Activated T-helper 9 cell treated with anti-CD3 and anti-CD28 coated beads, Interleukin-2, amount 50 U/mL, for 16 hours (primary cell): ENCODE measurements around the gene RIC3.

Experiments
- DNase-seq: peaks from one replicate; pipeline ENCODE4 v3.0.0-alpha.2; 2020; ENCODE audit warnings: low read depth

The RIC3 gene, protein sequence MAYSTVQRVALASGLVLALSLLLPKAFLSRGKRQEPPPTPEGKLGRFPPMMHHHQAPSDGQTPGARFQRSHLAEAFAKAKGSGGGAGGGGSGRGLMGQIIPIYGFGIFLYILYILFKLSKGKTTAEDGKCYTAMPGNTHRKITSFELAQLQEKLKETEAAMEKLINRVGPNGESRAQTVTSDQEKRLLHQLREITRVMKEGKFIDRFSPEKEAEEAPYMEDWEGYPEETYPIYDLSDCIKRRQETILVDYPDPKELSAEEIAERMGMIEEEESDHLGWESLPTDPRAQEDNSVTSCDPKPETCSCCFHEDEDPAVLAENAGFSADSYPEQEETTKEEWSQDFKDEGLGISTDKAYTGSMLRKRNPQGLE

DNA sequence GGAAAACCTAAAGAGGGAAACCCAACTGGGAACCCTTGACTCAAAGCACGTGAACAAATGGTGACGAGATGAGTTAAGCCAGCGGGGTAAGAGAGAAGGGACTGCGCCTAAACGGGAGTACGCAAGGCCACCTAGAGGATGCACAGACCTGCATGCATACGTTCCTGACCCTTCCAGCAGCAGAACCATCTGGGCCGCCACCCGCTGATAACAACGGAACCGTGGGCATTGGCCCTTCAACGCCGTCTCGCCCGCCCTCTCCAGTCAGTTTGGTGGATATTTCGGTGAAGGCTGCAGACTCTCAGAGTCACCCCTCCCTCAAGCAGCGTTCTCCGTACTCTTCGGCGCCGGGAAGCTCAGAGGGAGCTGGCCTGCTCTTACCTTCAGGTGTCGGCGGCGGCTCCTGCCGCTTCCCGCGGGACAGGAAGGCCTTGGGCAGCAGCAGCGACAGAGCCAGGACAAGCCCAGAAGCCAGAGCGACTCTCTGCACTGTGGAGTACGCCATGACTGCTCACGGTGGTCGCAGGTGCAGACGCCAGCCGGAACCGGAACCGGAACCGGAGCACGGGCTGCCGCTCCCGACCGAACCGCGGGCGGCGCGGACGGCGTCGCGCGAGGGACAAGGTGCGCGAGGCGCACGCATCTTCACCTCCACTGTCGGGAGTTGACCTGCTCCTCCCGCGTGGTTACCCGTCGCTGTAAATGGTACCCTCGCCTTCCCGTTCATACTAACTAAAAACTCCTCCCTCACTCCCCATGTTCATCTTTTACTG lies at the start of gene RIC3:
Gene RIC3, minus strand, starts transcription at position 541 of the 773 bp plus-strand sequence. Its CDS starts 36 bp downstream, at position 505.
- peak; percentile 21 for DNase-seq

DNA sequence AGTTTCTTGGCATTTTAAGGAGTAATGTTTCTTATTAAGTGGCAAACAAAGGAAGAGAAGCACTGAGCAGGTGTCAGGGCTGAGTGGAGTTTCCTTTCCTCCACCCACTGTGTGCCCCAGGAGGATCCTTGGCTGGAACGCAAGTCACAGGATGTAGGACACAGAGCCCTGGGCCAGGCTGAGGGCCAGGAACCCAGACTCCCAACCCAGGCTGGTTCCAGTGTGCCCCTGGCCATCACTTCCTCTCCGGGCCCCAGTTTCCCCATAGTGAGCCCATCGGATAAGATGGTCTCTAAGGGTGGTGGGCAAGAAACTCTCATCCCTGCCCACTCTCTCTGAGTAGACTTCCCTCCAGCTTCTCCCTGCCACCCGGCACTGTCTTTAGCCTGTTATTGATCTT lies 49.6 kb upstream of the RIC3 start:
- DNase-seq: no peak

- no peak for DNase-seq
Observed at GRCh38 chr11:8217926-8218325, 49.1 kb upstream of the RIC3 start.

DNA sequence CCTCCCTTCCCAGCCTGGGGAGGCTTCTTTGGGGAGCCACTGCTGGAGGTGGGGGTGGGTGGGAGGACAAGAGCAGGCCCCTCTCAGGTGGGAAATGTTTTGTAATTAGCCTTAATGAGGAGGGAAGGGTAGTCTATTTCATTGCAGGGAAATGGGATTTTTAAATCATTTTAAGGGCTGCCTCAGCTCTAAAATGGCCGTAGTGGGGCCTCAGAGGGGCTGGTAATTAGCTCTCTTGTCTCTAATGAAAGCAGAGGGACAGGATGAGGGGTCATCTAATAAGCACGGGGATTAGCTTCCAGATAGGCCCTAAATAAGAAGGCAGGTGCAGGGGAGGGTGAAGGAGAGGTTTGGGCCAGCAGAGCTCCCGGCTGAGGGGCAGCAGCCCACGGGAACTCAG lies 48.3 kb upstream of the RIC3 start:
- no peak for DNase-seq

- no peak for DNase-seq
Observed at GRCh38 chr11:8213376-8213775, 44.6 kb upstream of the RIC3 start.

GRCh38 chr11:8209208-8209807 lies 40.5 kb upstream of the RIC3 start:
- no peak for DNase-seq

DNA sequence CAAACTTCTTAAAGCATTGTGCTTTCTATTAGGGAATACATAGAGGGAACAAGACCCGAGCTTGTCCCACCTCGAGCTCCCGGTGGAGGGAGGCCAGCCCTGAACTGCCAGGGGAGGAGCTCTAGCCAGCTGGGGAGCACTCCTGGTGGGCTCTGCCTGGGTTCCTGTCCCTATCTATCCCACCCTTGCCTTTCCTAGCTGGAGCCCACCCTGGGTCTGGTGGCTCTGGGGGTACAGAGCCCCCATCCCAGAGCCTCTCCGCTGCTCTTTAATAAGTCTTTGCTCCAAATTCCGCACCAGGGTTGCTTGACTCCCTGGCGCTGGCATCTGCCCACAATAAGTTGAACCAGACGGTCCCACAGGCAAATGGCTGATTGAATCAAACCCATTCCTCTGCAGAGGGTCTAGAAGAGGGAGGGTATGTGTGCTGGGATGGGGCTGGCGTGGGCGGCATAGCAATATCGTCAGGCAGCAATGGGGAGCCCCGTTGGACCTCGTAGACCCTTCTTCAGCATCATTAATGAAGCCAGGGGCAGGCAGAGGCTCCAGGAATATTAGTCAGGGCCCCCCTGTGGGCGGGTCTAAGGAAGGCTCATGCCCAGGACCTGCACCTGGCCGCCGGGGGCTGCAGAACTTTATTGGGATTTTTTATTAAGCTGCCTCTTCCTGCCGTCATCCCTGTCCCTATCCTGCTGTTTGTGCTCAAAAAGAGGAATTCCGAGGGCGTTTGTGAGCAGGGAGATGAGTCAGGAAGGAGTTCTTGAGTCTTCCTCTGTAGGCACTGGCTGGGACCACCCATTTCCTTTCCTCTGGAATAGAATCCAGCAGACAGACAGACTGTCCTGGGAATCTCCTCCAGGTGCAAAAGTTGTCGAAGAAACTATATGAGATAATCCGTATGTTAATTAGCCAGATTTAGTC lies 38.5 kb upstream of the RIC3 start:
- no peak for DNase-seq

DNA sequence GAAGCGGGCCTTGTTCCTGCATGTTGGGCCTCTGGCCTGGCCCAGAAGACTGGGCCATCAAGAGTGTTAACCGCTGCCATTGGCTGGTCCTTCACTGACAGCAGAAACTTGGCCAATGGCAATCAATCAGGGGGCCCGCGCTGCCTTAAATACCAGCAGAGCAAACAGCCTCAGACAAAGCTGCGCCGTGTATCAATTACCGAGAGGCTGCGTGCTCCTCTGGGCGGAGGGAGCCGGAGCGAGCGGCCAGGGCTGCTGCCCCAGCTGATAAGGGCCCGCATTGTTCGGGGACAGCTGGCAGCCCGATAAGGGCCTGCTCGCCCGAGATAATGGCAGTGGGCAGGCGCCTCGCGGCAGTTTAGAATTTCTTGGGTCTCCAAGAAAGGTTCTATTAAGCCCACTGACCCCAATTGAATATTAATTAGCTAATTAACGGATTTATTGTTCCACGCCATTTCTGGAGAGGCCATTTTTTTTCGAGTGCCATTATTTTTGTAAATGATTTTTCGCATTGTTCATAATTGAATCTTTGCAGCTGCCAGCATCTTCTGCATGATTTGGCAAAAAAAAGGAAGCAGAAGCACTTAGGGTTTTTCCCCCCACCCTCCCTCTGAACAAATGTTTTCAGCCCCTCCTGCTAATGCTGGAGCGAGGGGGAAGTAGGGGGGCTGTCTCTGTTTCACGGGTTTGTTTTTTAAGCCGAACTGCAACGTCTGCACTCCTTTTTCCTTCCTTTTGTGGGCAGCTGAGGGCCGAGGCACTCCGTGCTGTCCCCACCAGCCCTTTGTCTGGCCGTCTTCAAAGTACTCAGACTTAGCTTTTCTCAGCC lies 37.6 kb upstream of the RIC3 start:
- no peak for DNase-seq

GRCh38 chr11:8205566-8205965 lies 36.7 kb upstream of the RIC3 start:
- DNase-seq: no peak

DNA sequence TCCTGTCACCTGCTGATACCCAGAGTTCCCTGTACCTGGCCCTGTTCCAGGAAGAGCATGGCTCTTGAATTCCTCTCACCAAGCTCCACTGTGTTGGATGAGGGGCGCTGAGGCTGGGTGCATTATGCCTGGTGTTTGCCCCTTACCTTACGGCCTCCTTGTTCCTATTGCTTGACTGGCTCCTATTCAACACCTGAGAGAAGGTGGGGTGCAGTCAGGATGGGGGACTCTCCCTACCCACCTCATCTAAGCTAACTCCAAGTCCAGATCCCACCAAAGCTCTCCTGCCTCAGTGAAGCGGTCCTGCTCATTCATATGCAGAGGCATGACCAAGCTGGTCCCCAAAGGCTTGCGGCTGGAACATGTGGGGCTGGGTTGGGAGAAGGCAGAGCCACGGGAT lies 35.8 kb upstream of the RIC3 start:
- no peak for DNase-seq

- no peak for DNase-seq
Observed at GRCh38 chr11:8204025-8204424, 35.2 kb upstream of the RIC3 start.

GRCh38 chr11:8203414-8203715 lies 34.5 kb upstream of the RIC3 start:
- no peak for DNase-seq

DNA sequence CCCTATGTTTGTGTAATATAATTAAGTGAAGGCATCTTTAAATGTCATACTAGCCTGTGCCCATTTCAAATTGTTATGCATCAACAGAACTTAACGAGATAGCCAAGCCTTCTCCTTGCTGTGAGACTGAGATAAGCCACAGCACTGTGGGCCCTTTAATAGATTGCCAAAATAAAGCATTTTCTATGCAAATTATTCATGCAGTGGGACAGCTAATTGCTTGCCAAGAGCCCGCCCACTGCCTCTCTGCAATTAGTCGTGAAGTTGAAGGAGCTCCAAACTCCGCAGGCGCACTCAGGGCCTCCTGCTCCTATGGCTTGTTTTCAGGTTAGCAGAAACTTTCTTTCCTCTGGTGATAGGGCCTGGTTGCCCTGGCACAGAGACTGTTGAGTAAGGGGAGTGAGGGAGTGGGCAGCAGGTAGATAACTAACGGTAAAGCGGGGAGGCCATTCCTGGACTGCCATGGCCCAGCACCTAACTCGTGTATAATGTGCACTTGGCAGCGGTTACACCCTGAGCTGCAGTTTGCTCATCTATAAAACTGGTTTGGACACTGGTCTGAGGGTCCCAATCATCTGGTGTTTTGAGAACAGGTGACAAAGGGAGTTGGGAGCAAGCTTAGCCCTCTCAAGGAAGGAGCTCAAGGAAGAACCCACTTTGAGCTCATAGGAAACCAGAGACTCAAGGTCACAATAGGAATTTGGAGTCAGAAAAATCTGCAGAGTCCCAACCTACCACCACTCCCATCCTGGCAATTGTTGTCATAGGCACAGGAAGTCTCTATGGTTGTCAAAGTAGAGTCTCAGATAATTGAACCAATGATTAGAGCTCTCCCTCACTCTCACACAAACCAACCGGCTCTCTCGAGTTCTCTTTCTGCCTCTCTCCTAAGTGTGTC lies 33.9 kb upstream of the RIC3 start:
- DNase-seq: no peak

GRCh38 chr11:8201644-8202365 lies 33.0 kb upstream of the RIC3 start:
- no peak for DNase-seq

GRCh38 chr11:8199676-8200075 lies 30.9 kb upstream of the RIC3 start:
- DNase-seq: no peak

GRCh38 chr11:8196749-8197148 lies 27.9 kb upstream of the RIC3 start:
- no peak for DNase-seq

GRCh38 chr11:8194956-8195355 lies 26.1 kb upstream of the RIC3 start:
- no peak for DNase-seq

DNA sequence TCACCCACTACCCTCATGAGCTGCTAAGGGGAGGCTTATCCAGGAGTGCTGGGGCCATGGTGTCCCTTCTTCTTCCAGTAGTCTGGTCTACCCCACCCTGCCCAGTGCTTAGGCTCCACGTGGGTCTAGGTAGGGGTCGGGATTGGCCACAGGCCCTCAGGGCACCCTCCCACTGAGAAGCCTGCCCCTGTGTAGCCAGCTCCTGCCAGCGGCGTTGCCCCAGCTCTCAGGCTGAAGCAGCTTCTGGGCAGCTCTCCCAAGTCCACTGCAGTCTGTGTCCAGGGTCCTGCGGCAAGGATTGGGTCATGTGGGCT lies 24.0 kb upstream of the RIC3 start:
- DNase-seq: no peak

- no peak for DNase-seq
Observed at GRCh38 chr11:8192016-8192895, 23.4 kb upstream of the RIC3 start.
